ENCODE data around the gene SEC14L3.

Gene SEC14L3

DNA sequence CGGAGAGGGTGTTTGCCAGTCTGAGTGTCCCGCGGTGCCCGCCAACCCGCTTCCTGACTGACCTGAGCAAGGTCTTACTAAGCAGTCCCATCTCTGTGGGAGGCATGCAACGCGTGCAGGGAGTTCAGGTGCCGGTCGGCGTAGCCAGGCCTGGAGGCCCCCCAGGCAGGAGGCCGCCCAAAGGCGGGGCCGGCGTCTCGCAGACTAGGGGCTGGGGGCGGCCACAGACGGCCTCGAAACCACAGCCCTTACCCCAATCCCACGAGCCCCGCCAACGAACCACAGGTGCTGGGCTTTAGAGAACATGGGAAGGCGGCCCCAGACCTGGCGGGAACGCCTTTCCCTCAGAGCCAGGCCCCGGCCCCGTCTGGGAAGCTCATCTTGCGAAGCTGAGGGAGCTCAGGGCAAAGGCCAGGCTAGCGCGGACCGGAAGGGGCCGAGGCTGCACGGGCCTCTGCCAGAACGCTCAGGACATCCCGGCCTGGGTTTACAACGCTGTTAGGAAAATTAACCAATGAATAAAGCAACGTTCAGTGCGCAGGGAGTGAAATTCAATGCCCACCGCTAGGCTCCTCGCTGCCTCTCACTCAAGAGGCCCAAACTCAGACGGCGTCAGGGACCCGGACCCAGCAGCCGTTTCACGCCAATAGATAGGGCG lies 48.4 kb downstream of the SEC14L3 start:
- DNase-seq (ENCODE audit: low read depth) = peak; percentile 29

- DNase-seq (ENCODE audit: low read depth) = no peak
These were observed 49.1 kb downstream of the SEC14L3 start for GRCh38 chr22:30422481-30423300.

- DNase-seq (ENCODE audit: low read depth) = no peak
These were observed 49.9 kb downstream of the SEC14L3 start for GRCh38 chr22:30421695-30422480.

DNA sequence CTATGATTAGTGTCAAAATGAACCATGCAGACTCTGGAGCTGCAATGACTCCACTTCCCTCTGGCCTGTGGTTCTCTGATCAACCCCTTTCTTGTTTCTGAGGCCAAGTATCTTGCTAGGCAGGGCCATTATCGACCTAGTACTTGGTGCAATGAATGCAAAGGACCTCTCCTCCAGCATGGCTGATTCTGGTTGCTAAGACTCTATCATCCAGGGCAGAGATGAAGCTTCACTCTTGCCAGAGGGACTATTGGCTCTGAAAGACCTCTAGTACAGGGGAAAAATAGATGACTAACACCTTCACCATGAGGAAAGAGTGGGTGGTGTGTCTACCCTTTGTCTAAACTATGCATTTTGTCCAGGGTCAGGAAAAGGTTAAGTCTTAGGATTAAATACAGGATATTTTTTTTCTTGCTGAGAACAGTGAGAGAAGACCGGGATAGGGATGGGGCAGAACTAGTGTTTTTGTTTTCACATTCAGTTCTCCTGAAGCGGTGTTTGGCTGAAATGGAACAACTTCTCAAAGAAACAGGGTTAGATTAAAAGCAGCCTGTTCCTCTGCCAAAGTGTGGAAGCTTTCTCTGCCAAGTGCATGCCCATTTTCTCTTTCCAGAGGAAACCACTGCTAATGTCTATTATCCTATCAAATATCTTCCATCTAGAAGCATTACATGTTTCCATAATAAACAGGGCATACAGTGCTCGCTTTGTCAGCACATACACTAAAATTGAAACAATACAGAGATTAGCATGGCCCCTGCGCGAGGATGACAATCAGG lies 51.3 kb downstream of the SEC14L3 start:
- no peak for DNase-seq (ENCODE audit: low read depth)

DNA sequence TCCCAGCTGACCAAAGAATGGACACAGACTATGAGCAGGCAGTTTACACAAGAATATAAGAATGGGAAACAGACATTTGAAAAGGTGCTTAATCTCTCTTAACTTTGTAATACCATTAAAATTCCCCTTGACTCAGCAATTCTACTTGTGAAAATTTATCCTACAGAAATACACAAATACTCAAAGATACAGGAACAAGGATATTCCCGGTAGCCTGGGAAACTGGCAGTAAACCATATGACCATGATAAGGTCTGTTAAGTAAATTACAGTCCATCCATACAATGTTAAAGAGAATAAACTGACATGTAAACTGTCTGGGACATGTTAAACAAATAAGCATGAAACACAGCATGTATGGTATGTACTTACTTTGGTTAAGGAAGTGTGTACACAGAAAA lies 55.0 kb downstream of the SEC14L3 start:
- DNase-seq (ENCODE audit: low read depth) = no peak

GRCh38 chr22:30416403-30416802 lies 55.4 kb downstream of the SEC14L3 start:
- no peak for DNase-seq (ENCODE audit: low read depth)

DNA sequence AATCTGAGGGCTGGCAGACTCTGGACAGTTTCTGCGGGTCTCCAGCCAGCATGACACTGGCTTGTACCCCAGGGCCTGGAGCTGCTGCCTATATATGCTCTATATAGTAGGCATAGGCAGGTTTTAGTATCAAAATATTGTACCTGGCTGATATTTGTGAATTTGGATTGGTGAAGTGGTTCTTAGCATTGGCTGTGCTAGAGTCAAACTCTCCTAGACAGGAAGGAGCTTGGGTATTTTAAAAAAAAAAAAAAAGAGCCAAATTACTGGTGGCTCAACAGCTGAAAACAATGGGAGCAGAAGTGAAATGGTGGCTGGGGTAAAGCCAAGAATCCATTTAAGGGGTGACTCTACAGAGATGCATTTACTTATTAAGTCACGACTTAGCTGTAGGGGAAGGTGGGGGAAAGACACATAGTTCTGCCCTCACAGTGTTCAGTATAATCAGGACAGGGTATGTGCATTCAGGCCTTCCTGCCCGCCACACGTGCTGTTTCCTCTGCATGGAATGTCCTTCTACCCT lies 57.2 kb downstream of the SEC14L3 start:
- DNase-seq (ENCODE audit: low read depth) = no peak

DNA sequence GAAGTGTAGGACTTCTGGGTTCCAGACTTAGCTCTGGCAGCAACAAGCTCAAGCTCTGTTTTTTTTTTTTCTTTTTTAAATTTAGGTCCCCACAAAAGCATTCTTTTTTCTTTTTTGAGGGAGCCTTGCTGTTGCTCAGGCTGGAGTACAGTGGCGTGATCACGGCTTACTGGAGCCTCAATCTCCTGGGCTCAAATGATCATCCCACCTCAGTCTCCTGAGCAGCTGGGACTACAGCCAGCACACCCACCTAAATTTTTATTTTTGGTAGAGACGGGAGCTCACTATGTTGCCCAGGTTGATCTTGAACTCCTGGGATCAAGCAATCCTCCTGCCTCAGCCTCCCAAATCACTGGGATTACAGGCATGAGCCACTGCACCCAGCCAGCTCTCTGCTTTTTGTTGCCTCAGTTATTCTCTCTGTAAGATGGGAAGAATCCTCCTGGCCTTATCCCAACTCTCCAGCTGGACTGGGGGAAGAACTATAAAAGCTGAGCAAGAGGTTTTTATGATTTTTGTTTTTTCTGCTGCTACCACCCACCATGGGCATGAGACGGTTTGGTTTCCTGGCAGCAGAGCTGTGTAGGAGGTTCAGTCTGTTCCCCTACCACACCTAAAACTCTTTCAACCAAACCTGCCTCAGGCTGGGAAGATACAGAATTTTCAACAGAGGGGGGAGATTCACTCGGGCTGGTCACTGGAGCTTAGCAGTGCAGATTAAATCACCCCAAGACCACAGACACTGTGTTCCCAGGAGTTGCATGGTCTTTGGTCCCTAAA lies 57.9 kb downstream of the SEC14L3 start:
- DNase-seq (ENCODE audit: low read depth) = no peak

GRCh38 chr22:30413001-30413400 lies 58.8 kb downstream of the SEC14L3 start:
- DNase-seq (ENCODE audit: low read depth) = no peak

DNA sequence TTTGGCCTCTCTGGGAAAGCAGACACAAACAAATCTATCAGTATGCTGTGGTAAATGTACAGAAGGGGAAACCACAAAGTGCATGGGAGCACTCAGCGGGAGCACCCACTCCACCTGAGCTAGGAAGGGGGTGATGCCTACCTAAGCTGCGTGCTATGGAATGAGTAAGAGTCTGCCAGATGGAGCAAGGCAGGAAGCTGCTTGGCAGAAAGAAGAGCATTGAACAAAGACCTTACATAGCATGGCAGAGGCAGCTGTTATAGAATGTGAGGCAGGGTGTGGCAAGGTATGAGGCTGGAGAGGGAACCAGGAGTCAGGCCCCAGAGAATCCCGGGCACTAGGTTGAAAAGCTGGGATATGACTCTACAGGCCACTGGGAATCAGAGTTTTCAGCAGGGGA lies 60.0 kb downstream of the SEC14L3 start:
- no peak for DNase-seq (ENCODE audit: low read depth)

Data from stimulated activated CD8-positive, alpha-beta memory T cell treated with anti-CD3 and anti-CD28 coated beads, Interleukin-7, amount 100 ng/mL, for 24 hours (primary cell).